Tibial nerve (tissue), 4 donors: ENCODE measurements around the gene HTR1D.

ENCODE experiments used
- EP300 ChIP-seq, 2 donors: sonication (generic); formaldehyde crosslinking; IDR thresholded peaks; one replicate each; pipeline ENCODE4 v1.6.1; 2017; ENCODE audit warnings: antibody characterized with exemption in 2 of 2, mild to moderate bottlenecking in 1 of 2
- POLR2A ChIP-seq, 2 donors: fragments of 450-650 bp; IDR thresholded peaks; one replicate each; pipeline ENCODE4 v1.6.1; 2017; ENCODE audit warnings: antibody characterized with exemption in 2 of 2, mild to moderate bottlenecking in 2 of 2, moderate library complexity in 2 of 2
- TF ChIP-seq, protein P1 (sequence below), 5 experiments: fragments of 200-600 bp in 3 of 5; fragments of 450-650 bp in 2 of 5; sonication (generic) in 3 of 5; IDR thresholded peaks; one replicate each; pipeline ENCODE4 v1.5.1; 2016 to 2019; ENCODE audit warnings: antibody characterized with exemption in 5 of 5, mild to moderate bottlenecking in 3 of 5, moderate library complexity in 2 of 5

DNA sequence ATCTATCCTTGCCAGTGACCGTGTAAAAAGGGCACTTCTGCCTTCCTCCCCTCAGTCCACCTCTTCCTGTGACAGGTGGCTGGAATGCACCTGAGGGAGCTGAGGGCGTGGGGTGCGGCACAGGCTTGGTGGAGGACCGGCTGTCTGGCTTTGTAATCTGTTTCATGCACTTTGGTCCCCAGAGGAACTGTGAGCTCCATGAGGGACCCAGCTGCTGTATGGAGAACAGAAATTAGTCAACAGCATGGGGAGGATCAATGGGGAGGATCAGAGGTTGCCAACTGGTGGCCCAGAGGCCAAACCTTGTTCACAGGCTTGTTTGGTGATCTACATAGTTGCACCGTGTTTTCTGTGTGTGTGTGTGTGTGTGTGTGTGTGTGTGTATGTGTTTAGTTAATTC lies 29.7 kb downstream of the HTR1D start:
- TF ChIP-seq, protein P1, sequence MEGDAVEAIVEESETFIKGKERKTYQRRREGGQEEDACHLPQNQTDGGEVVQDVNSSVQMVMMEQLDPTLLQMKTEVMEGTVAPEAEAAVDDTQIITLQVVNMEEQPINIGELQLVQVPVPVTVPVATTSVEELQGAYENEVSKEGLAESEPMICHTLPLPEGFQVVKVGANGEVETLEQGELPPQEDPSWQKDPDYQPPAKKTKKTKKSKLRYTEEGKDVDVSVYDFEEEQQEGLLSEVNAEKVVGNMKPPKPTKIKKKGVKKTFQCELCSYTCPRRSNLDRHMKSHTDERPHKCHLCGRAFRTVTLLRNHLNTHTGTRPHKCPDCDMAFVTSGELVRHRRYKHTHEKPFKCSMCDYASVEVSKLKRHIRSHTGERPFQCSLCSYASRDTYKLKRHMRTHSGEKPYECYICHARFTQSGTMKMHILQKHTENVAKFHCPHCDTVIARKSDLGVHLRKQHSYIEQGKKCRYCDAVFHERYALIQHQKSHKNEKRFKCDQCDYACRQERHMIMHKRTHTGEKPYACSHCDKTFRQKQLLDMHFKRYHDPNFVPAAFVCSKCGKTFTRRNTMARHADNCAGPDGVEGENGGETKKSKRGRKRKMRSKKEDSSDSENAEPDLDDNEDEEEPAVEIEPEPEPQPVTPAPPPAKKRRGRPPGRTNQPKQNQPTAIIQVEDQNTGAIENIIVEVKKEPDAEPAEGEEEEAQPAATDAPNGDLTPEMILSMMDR (IDR thresholded peaks at IDR 0.05), result no peak
- TF ChIP-seq POLR2A (IDR thresholded peaks at IDR 0.05) (no peak), EP300 (IDR thresholded peaks at IDR 0.05) (no peak)
